Sigmoid colon (tissue), 4 donors: Measurements from ENCODE around the gene INAFM2.

Experiments
- EP300 ChIP-seq, 4 donors: sonication (generic); formaldehyde crosslinking; IDR thresholded peaks; one replicate each; pipeline ENCODE4 v1.6.1; 2017; ENCODE audit warnings: antibody characterized with exemption in 4 of 4
- POLR2AphosphoS5 ChIP-seq, 4 donors: sonication (generic); formaldehyde crosslinking; IDR thresholded peaks; one replicate each; pipeline ENCODE4 v1.6.1; 2017; ENCODE audit warnings: antibody characterized with exemption in 4 of 4
- TF ChIP-seq, protein P1 (sequence below), 4 experiments: fragments of 450-650 bp in 3 of 4; fragments of 200-600 bp in 1 of 4; IDR thresholded peaks; one replicate each; pipeline ENCODE4 v1.5.1; 2016 to 2019; ENCODE audit warnings: antibody characterized with exemption in 4 of 4, mild to moderate bottlenecking in 3 of 4, moderate library complexity in 2 of 4

GRCh38 chr15:40280260-40281056 is 43.0 kb upstream of the INAFM2 start:
- TF ChIP-seq, protein P1, sequence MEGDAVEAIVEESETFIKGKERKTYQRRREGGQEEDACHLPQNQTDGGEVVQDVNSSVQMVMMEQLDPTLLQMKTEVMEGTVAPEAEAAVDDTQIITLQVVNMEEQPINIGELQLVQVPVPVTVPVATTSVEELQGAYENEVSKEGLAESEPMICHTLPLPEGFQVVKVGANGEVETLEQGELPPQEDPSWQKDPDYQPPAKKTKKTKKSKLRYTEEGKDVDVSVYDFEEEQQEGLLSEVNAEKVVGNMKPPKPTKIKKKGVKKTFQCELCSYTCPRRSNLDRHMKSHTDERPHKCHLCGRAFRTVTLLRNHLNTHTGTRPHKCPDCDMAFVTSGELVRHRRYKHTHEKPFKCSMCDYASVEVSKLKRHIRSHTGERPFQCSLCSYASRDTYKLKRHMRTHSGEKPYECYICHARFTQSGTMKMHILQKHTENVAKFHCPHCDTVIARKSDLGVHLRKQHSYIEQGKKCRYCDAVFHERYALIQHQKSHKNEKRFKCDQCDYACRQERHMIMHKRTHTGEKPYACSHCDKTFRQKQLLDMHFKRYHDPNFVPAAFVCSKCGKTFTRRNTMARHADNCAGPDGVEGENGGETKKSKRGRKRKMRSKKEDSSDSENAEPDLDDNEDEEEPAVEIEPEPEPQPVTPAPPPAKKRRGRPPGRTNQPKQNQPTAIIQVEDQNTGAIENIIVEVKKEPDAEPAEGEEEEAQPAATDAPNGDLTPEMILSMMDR (IDR thresholded peaks at IDR 0.05) = no peak
- TF ChIP-seq EP300 (IDR thresholded peaks at IDR 0.05) (no peak), POLR2AphosphoS5 (IDR thresholded peaks at IDR 0.05) (no peak)
